Uterus (tissue), 2 donors: ENCODE results near the gene PPIE.

Experiments
- CTCF ChIP-seq, 4 experiments: fragments of 200-600 bp in 2 of 4; fragments of 450-650 bp in 2 of 4; sonication (generic) in 2 of 4; IDR thresholded peaks; one replicate each; pipeline ENCODE4 v1.5.1; 2016 to 2019; ENCODE audit warnings: antibody characterized with exemption in 4 of 4, mild to moderate bottlenecking in 2 of 4, moderate library complexity in 1 of 4
- POLR2A ChIP-seq, 2 donors: fragments of 450-650 bp; IDR thresholded peaks; one replicate each; pipeline ENCODE4 v1.6.1; 2016; ENCODE audit warnings: antibody characterized with exemption in 2 of 2, mild to moderate bottlenecking in 1 of 2, moderate library complexity in 1 of 2

GRCh38 chr1:39761557-39762260 is 23.0 kb downstream of the PPIE start:
- no peak for TF ChIP-seq CTCF (IDR thresholded peaks at IDR 0.05)
- TF ChIP-seq POLR2A (IDR thresholded peaks at IDR 0.05): no peak
